PC-9 (cell line): ENCODE measurements around the gene MXD1. TPM values are rescaled to one million over a fixed set of nuclear protein-coding genes. Genes with fewer than 3 reads are reported as not detected.
"Not testable (repeated sequence)": the region's sequence is repeated elsewhere in the genome, so short reads cannot be mapped to it uniquely, and the experiment has no call there.

ENCODE experiments used
- BruUV-seq: library from RNA; stranded (reverse); fragments of 400-500 nt; replicated peaks from 2 replicates; lab custom pipeline; 2021; lab: Mats Ljungman, UMichigan
- CTCF ChIA-PET: fragments of 300-600 bp; sonication (Branson Sonifier 250); formaldehyde crosslinking; loops from one replicate; lab custom pipeline; 2022; ENCODE audit warnings: antibody characterized with exemption; lab: Charles Lee
- POLR2A ChIA-PET: fragments of 300-600 bp; sonication (Branson Sonifier 250); formaldehyde crosslinking; loops from one replicate; lab custom pipeline; 2022; ENCODE audit warnings: antibody characterized with exemption; ENCODE audit not compliant: unreplicated experiment; lab: Charles Lee
- DNase-seq, 2 experiments: peaks; one replicate each; pipeline versions ENCODE4 v3.0.0 to v3.0.0-alpha.2; 2015 to 2022; ENCODE audit warnings: mixed read lengths in 1 of 2
- H2AFZ ChIP-seq: fragments of 200-600 bp; sonication (generic); 2 replicates; pipeline ENCODE4 v1.8.1; 2017; ENCODE audit warnings: antibody characterized with exemption
- H3F3A ChIP-seq: fragments of 200-600 bp; sonication (generic); 2 replicates; pipeline ENCODE4 v1.8.1; 2017; ENCODE audit warnings: antibody characterized with exemption, mild to moderate bottlenecking, low read depth; ENCODE audit not compliant: insufficient read depth
- H3K27ac ChIP-seq: fragments of 200-600 bp; sonication (generic); 2 replicates; pipeline ENCODE4 v1.6.1; 2016; ENCODE audit warnings: mixed run types
- H3K27me3 ChIP-seq: fragments of 200-600 bp; sonication (generic); 2 replicates; pipeline ENCODE4 v1.6.1; 2016; ENCODE audit warnings: low read depth, mixed run types; ENCODE audit not compliant: insufficient read depth
- H3K36me3 ChIP-seq: fragments of 200-600 bp; sonication (generic); 2 replicates; pipeline ENCODE4 v1.6.1; 2016; ENCODE audit warnings: low read depth, mixed run types
- H3K4me1 ChIP-seq: fragments of 200-600 bp; sonication (generic); replicated peaks from 2 replicates; pipeline ENCODE4 v1.6.1; 2016; ENCODE audit warnings: mixed run types; ENCODE audit not compliant: insufficient read depth
- H3K4me2 ChIP-seq: fragments of 200-600 bp; sonication (generic); 2 replicates; pipeline ENCODE4 v1.6.1; 2017; ENCODE audit warnings: mixed run types
- H3K4me3 ChIP-seq: fragments of 200-600 bp; sonication (generic); 2 replicates; pipeline ENCODE4 v1.6.1; 2016; ENCODE audit warnings: mixed run types
- H3K79me2 ChIP-seq: fragments of 200-600 bp; sonication (generic); 2 replicates; pipeline ENCODE4 v1.6.1; 2017; ENCODE audit warnings: low read depth, mixed run types
- H3K9me2 ChIP-seq: fragments of 200-600 bp; sonication (generic); 2 replicates; pipeline ENCODE4 v1.8.1; 2017; ENCODE audit warnings: mild to moderate bottlenecking; ENCODE audit not compliant: insufficient read depth
- H3K9me3 ChIP-seq: fragments of 200-600 bp; sonication (generic); 2 replicates; pipeline ENCODE4 v1.8.1; 2016; ENCODE audit warnings: low read depth; ENCODE audit not compliant: insufficient read depth
- H4K20me1 ChIP-seq: fragments of 200-600 bp; sonication (generic); 2 replicates; pipeline ENCODE4 v1.8.1; 2017; ENCODE audit not compliant: insufficient read depth
- CTCF ChIP-seq: fragments of 200-600 bp; sonication (generic); conservative IDR thresholded peaks from 2 replicates; pipeline ENCODE4 v1.6.1; 2017; ENCODE audit warnings: mixed run types, antibody characterized with exemption, mild to moderate bottlenecking, moderate library complexity
- EZH2 ChIP-seq: fragments of 200-600 bp; sonication (generic); IDR thresholded peaks from 2 replicates; pipeline ENCODE4 v1.8.0; 2017; ENCODE audit warnings: antibody characterized with exemption, low read depth
- intact Hi-C: fragments of 100-400 bp; cut with micrococcal nuclease; formaldehyde crosslinking; loops from one replicate; pipeline ENCODE4 v1.10.0; 2022; ENCODE audit not compliant: unreplicated experiment
- total RNA-seq: library from RNA; stranded (reverse); gene quantifications from 2 replicates; pipeline ENCODE4 v1.2.3, GENCODE V29; 2021

Gene MXD1
- total RNA-seq, 1 experiment from 2014 or later = 8.8 TPM

GRCh38 chr2:69889302-69889701, 25.6 kb upstream of the MXD1 start:
- no peaks in the 10 kb centered on the region for H3K36me3 ChIP-seq
- POLR2A ChIA-PET = no interaction called here
- no peak overlapping the region for H2AFZ ChIP-seq
- no peaks in the 10 kb centered on the region for H3F3A ChIP-seq
- TF ChIP-seq EZH2 = no peak
- TF ChIP-seq CTCF = no peak
- intact Hi-C loops = no loop called here
- peaks cover 5% of the 10 kb centered on the region for H3K79me2 ChIP-seq
- H3K4me3 ChIP-seq = no peak overlapping the region
- H3K9me2 ChIP-seq = no peaks in the 10 kb centered on the region
- H3K27ac ChIP-seq = no peak overlapping the region
- H3K4me2 ChIP-seq = no peak overlapping the region
- no peaks in the 10 kb centered on the region for H3K9me3 ChIP-seq
- BruUV-seq = no TSS peak
- H3K27me3 ChIP-seq = no peaks in the 10 kb centered on the region
- H3K4me1 ChIP-seq = peaks cover 7% of the 10 kb centered on the region; the same call in 1 of the 2 replicates
- no peaks in the 10 kb centered on the region for H4K20me1 ChIP-seq
- CTCF ChIA-PET = no interaction called here
- no peak for DNase-seq

DNA sequence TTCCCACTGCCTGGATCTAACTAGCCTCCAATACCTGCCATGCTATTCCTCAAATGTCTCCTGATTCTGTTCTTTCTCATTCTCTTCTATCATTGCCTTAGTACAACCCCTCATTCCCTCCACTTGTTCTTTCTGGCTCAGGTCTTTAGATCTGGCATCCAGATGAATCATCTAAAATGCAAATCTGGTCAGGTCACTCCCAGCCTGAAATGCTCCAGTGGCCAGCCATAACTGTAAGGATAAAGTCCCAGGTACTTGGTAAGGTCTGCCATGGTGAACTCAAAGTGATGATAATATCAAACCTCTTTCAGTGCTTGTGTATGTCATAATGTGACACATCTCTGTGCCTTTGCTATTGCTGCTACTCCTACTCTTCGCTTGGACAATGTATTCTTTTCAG, 24.0 kb upstream of the MXD1 start:
- ChIA-PET CTCF (interaction anchor here (0.7 kb wide), 1 partner anchor 166 kb away, joined by 3 read pairs; no protein-coding TSS in a partner anchor), POLR2A (no interaction called here)
- H4K20me1 ChIP-seq = peaks cover 3% of the 10 kb centered on the region; the same call in 1 of the 2 replicates
- no peaks in the 10 kb centered on the region for H3F3A ChIP-seq
- no peak overlapping the region for H2AFZ ChIP-seq
- no peak overlapping the region for H3K4me3 ChIP-seq
- no peak for DNase-seq
- no TSS peak for BruUV-seq
- H3K36me3 ChIP-seq = no peaks in the 10 kb centered on the region
- H3K79me2 ChIP-seq = peaks cover 21% of the 10 kb centered on the region
- peaks cover 13% of the 10 kb centered on the region for H3K4me1 ChIP-seq
- TF ChIP-seq CTCF = no peak
- no peak for TF ChIP-seq EZH2
- intact Hi-C loops = loop anchor here (5.0 kb wide), 2 partner anchors 149 to 169 kb away; partner anchors contain the start of gene ANXA4
- no peaks in the 10 kb centered on the region for H3K9me3 ChIP-seq
- H3K27ac ChIP-seq = no peak overlapping the region
- no peaks in the 10 kb centered on the region for H3K27me3 ChIP-seq
- H3K9me2 ChIP-seq = no peaks in the 10 kb centered on the region
- H3K4me2 ChIP-seq = no peak overlapping the region

- H3K27ac ChIP-seq = not testable (repeated sequence)
These were observed 22.0 kb upstream of the MXD1 start for GRCh38 chr2:69892838-69893424.

More at GRCh38 chr2:69892838-69893424, 22.0 kb upstream of the MXD1 start:
- H4K20me1 ChIP-seq, BruUV-seq, H3K9me2 ChIP-seq, H3K9me3 ChIP-seq, H3K27me3 ChIP-seq, H3F3A ChIP-seq, DNase-seq: not testable (repeated sequence)
- Histone ChIP-seq H3K79me2 (peaks cover 25% of the 10 kb centered on the region), H3K4me2 (peak overlapping the region; percentile 81), H3K4me3 (peak overlapping the region; percentile 74; the same call in 1 of the 2 replicates), H2AFZ (peak overlapping the region; percentile 98), H3K36me3 (0 out of 2 replicates have a peak, but pooled peaks cover 12% of the 10 kb centered on the region), H3K4me1 (peaks cover 13% of the 10 kb centered on the region)
- ChIA-PET CTCF (interaction anchor here (1.2 kb wide), 1 partner anchor 168 kb away, joined by 3 read pairs; no protein-coding TSS in a partner anchor), POLR2A (interaction anchor here (0.8 kb wide), 1 partner anchor 250 kb away, joined by 9 read pairs; no protein-coding TSS in a partner anchor)
- intact Hi-C loops = loop anchor here (5.0 kb wide), 2 partner anchors 151 to 171 kb away; partner anchors contain the start of gene ANXA4
